ENCODE measurements around the gene SRSF5. TPM values are rescaled to one million over a fixed set of nuclear protein-coding genes. Genes with fewer than 3 reads are reported as not detected.

Gene SRSF5
- 142 and 157 TPM in 2 replicates for total RNA-seq

DNA sequence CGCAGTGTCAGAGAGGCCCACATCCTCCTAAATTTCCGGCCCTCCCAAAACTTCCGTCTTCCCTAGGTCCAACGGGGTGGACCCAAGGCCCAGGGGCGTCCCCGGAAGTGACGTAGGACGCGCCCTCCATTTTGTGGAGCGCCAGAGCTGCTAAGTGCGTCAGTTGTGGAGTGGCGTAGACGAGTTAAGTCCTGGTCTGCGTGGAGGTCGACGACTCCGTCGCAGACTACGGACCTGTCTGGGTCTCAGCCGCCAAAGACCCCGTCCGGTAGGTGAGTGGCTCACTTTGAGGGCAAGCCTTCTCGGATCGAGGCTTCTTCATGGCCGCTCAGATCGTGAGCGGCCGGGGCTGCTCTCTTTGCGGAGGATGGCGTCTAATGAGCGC is at the start of gene SRSF5:
TSS of gene SRSF5 (plus strand) at position 159 of the 385 bp plus-strand sequence. CDS start 1,015 bp downstream, outside the sequence.

DNA sequence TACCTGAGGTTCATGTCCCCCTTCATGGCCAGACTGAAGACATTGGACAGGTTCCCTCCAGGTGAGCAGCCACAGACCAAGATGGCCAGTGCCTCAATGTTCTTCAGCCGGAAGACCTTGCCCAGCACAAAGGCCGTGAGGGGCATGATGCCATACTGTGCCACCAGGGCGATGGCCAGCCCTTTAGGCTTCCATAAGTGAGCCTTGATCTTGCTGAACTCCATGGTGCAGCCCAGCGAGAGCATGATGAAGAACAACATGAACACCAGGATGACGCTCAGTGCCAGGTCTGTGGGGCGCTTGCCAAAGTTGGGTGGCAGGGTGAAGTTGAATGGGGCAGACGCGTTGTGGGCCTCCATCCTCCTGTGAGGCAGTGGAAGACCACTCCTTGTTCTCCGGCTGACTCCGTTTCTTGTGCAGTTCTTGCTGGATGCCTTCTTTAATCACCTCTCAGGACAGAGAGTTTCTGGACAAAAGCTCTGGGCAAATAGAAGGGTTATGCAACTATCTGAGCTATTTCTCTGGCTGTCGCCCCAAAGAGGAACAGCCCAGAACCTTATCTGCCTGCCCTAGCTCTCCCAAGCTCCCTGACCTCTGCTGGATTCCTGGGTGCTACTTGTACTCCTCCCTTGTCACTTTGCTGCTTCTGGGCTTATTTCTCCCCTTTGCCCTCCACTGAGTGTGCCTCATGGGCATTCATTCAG is 30.0 kb downstream of the SRSF5 start, which contains the start of gene SLC10A1:
TSS of gene SLC10A1 (minus strand) at position 445 of the 704 bp plus-strand sequence. CDS start at position 359, 86 bp downstream.

Other genes starting within 250 kb of the SRSF5 start
- 0.12 TPM in 1 of 2 replicates, not detected in the other for gene CCDC177, start 192.3 kb upstream of the SRSF5 start, total RNA-seq
- gene SUSD6, start 155.5 kb upstream of the SRSF5 start, total RNA-seq, result 11.1 and 13.7 TPM in 2 replicates
- not detected in 2 replicates for gene SLC10A1, start 30.1 kb downstream of the SRSF5 start, total RNA-seq
- gene SMOC1, start 112.3 kb downstream of the SRSF5 start, total RNA-seq, result 2.4 TPM in 1 of 2 replicates, not detected in the other

Measured in pericardium fibroblast (primary cell).